ENCODE measurements around the gene WDR90. TPM values are rescaled to one million over a fixed set of nuclear protein-coding genes. Genes with fewer than 3 reads are reported as not detected.
A peak's percentile ranks its signal among the peaks of the same experiment; 100 is the strongest.

The WDR90 gene
- polyA plus RNA-seq, 1 donor from 2014 or later, result 32.1 TPM

DNA sequence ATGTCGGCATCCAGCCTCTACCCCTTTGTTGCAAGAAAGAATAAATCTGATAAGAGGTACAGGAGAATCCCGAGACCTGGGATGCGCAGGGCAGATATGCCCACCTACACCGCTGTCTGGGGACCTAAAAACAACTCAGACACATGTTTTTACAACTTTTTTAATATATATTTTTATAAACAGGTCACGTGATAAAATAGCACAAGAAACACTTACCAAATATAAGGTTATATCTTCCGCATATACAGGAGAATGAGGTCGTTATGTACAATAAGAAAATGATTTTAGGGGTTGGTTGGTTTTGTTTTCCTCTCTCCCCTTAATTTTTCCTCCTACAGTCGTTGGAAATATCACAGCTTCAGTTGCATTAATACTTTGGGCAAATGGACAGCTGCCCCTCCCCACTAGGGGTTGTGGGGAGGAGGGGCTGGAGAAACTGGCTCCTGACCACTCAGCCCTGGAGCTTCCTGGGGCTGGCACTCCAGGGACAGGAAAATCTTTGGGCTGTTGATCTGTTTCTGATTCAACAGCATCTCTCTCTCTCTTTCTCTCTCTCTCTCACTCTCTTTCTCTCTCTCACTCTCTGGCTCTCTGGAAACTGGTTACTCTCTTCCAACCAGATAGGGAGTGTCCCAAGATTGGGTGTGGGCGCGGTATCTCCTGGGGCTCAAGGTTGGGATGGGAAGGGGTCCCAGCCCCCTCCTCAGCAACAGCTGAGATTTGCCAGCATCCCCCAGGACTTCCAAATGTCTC lies 43.4 kb downstream of the WDR90 start:
- TF ChIP-seq MXI1 (conservative IDR thresholded peaks at IDR 0.05; ENCODE audit: poor library complexity, severe bottlenecking) (no peak), RAD21 (conservative IDR thresholded peaks at IDR 0.05) (no peak), SMC3 (conservative IDR thresholded peaks at IDR 0.05; ENCODE audit: poor library complexity) (no peak), EZH2 (IDR thresholded peaks at IDR 0.05; ENCODE audit: borderline replicate concordance, insufficient read depth, low read length, poor library complexity, severe bottlenecking) (no peak), TAF1 (IDR thresholded peaks at IDR 0.05; ENCODE audit: low read depth) (no peak), POLR2AphosphoS5 (IDR thresholded peaks at IDR 0.05) (no peak), EP300 (conservative IDR thresholded peaks at IDR 0.05; ENCODE audit: poor library complexity, severe bottlenecking) (no peak)
- TF ChIP-seq, protein P1, sequence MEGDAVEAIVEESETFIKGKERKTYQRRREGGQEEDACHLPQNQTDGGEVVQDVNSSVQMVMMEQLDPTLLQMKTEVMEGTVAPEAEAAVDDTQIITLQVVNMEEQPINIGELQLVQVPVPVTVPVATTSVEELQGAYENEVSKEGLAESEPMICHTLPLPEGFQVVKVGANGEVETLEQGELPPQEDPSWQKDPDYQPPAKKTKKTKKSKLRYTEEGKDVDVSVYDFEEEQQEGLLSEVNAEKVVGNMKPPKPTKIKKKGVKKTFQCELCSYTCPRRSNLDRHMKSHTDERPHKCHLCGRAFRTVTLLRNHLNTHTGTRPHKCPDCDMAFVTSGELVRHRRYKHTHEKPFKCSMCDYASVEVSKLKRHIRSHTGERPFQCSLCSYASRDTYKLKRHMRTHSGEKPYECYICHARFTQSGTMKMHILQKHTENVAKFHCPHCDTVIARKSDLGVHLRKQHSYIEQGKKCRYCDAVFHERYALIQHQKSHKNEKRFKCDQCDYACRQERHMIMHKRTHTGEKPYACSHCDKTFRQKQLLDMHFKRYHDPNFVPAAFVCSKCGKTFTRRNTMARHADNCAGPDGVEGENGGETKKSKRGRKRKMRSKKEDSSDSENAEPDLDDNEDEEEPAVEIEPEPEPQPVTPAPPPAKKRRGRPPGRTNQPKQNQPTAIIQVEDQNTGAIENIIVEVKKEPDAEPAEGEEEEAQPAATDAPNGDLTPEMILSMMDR (IDR thresholded peaks at IDR 0.05; ENCODE audit: poor library complexity, severe bottlenecking), result no peak
- TF ChIP-seq, protein P2, sequence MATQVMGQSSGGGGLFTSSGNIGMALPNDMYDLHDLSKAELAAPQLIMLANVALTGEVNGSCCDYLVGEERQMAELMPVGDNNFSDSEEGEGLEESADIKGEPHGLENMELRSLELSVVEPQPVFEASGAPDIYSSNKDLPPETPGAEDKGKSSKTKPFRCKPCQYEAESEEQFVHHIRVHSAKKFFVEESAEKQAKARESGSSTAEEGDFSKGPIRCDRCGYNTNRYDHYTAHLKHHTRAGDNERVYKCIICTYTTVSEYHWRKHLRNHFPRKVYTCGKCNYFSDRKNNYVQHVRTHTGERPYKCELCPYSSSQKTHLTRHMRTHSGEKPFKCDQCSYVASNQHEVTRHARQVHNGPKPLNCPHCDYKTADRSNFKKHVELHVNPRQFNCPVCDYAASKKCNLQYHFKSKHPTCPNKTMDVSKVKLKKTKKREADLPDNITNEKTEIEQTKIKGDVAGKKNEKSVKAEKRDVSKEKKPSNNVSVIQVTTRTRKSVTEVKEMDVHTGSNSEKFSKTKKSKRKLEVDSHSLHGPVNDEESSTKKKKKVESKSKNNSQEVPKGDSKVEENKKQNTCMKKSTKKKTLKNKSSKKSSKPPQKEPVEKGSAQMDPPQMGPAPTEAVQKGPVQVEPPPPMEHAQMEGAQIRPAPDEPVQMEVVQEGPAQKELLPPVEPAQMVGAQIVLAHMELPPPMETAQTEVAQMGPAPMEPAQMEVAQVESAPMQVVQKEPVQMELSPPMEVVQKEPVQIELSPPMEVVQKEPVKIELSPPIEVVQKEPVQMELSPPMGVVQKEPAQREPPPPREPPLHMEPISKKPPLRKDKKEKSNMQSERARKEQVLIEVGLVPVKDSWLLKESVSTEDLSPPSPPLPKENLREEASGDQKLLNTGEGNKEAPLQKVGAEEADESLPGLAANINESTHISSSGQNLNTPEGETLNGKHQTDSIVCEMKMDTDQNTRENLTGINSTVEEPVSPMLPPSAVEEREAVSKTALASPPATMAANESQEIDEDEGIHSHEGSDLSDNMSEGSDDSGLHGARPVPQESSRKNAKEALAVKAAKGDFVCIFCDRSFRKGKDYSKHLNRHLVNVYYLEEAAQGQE (IDR thresholded peaks at IDR 0.05; ENCODE audit: borderline replicate concordance), result no peak
- Histone ChIP-seq H3K9ac (ENCODE audit: low read length) (no peak overlapping the region), H3K4me3 (ENCODE audit: low read length) (no peak overlapping the region), H3K27me3 (ENCODE audit: insufficient read depth, low read depth, low read length) (peaks cover 21% of the 10 kb centered on the region), H3K9me2 (ENCODE audit: insufficient read depth, low read length) (no peaks in the 10 kb centered on the region), H3K4me2 (ENCODE audit: low read length) (no peak overlapping the region), H3K36me3 (ENCODE audit: insufficient read depth, low read length) (no peaks in the 10 kb centered on the region), H3F3A (ENCODE audit: insufficient read depth, low read length, poor library complexity, severe bottlenecking) (no peaks in the 10 kb centered on the region), H3K27ac (ENCODE audit: low read length) (no peak overlapping the region), H2AFZ (ENCODE audit: low read depth, low read length) (no peak overlapping the region), H3K79me2 (replicated peaks; ENCODE audit: insufficient read depth, low read length) (peaks cover 6% of the 10 kb centered on the region), H4K20me1 (ENCODE audit: insufficient read depth) (peaks cover 3% of the 10 kb centered on the region), H3K9me3 (ENCODE audit: low read length) (no peaks in the 10 kb centered on the region)

DNA sequence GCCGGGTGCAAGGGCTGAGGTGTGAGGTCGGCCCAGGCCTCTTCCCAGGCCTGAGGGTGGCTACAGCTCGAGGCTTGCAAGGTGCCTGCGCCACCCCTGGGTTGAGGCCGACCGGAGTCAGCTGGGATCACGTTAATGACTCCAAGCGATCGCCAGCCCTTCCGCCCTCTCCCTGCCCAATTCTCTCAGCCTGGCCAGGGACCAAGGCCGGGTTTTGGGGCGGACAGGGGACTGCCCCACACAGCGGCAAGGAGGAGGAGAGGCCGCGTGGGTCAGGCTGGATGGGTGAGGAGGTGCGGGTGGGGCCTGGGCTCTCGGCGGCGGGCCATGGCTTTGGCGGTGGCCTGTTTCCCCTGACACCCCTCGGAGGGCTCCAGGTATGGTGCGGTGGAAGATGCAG lies 44.2 kb downstream of the WDR90 start:
- Histone ChIP-seq H2AFZ (ENCODE audit: low read depth, low read length) (no peak overlapping the region), H3F3A (ENCODE audit: insufficient read depth, low read length, poor library complexity, severe bottlenecking) (no peaks in the 10 kb centered on the region), H3K79me2 (replicated peaks; ENCODE audit: insufficient read depth, low read length) (peaks cover 6% of the 10 kb centered on the region), H3K27me3 (ENCODE audit: insufficient read depth, low read depth, low read length) (peaks cover 21% of the 10 kb centered on the region), H3K9me3 (ENCODE audit: low read length) (no peaks in the 10 kb centered on the region), H3K4me3 (ENCODE audit: low read length) (no peak overlapping the region), H3K27ac (ENCODE audit: low read length) (no peak overlapping the region), H3K9ac (ENCODE audit: low read length) (no peak overlapping the region), H3K9me2 (ENCODE audit: insufficient read depth, low read length) (no peaks in the 10 kb centered on the region), H3K36me3 (ENCODE audit: insufficient read depth, low read length) (no peaks in the 10 kb centered on the region), H3K4me2 (ENCODE audit: low read length) (no peak overlapping the region), H4K20me1 (ENCODE audit: insufficient read depth) (peaks cover 3% of the 10 kb centered on the region)
- TF ChIP-seq EP300 (conservative IDR thresholded peaks at IDR 0.05; ENCODE audit: poor library complexity, severe bottlenecking) (no peak), POLR2AphosphoS5 (IDR thresholded peaks at IDR 0.05) (peak; percentile 11)
- TF ChIP-seq, protein P1 (IDR thresholded peaks at IDR 0.05; ENCODE audit: poor library complexity, severe bottlenecking), result no peak

Measured in neural cell (in vitro differentiated cells).